ENCODE measurements around the gene ENTPD2. TPM values are rescaled to one million over a fixed set of nuclear protein-coding genes. Genes with fewer than 3 reads are reported as not detected.

The ENTPD2 gene
- total RNA-seq, 1 experiment from 2014 or later: 8.3 TPM

DNA sequence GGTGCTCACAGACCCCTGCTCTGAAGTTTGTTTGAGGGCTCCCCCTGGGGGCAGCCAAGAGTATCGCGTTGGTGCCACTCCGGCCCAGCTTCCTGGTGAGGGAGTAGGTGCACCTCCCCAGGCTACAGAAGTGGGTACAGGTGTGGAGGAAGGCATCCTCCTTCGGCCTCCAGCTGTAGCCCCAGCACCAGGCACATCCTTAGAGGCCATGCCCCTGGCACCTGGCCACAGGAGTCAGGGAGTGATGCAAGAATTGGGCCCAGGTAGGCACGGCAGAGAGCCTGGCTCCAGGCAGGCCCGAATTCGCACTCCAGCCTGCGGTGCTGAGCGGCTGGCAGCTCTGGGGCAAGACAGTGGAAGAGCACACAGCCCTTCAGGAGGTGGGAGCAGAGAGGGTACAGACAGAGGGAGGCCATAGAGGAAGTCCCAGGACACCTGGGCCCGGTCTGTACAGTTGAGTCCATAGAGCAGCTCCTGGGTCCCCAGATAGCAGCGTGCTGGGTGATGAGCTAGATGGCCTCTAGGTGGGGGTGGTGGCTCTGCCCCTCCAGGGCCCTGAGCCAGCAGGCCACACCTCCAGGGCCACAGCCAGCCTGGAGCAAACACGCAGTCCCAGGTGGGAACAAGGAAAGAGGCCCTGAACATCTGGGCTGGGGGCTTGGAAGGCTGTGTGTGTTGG, 14.1 kb upstream of the ENTPD2 start (continued):
- TF ChIP-seq E2F4 (CRISPR knock-in tag; IDR thresholded peaks at IDR 0.05; ENCODE audit: borderline replicate concordance, low read depth) (no peak), MAX (CRISPR knock-in tag; IDR thresholded peaks at IDR 0.05) (no peak; the same call in 1 of the 2 replicates), ZNF671 (CRISPR knock-in tag; IDR thresholded peaks at IDR 0.05) (no peak), JAZF1 (CRISPR knock-in tag; IDR thresholded peaks at IDR 0.05) (no peak), MYBL2 (CRISPR knock-in tag; IDR thresholded peaks at IDR 0.05) (no peak), CREB1 (CRISPR knock-in tag; IDR thresholded peaks at IDR 0.05) (no peak), ZNF281 (CRISPR knock-in tag; IDR thresholded peaks at IDR 0.05) (no peak), ZNF423 (CRISPR knock-in tag; IDR thresholded peaks at IDR 0.05) (peak; percentile 84), ATF3 (CRISPR knock-in tag; conservative IDR thresholded peaks at IDR 0.05) (no peak), PRRX2 (CRISPR knock-in tag; IDR thresholded peaks at IDR 0.05) (no peak)
- TF ChIP-seq, protein P1, sequence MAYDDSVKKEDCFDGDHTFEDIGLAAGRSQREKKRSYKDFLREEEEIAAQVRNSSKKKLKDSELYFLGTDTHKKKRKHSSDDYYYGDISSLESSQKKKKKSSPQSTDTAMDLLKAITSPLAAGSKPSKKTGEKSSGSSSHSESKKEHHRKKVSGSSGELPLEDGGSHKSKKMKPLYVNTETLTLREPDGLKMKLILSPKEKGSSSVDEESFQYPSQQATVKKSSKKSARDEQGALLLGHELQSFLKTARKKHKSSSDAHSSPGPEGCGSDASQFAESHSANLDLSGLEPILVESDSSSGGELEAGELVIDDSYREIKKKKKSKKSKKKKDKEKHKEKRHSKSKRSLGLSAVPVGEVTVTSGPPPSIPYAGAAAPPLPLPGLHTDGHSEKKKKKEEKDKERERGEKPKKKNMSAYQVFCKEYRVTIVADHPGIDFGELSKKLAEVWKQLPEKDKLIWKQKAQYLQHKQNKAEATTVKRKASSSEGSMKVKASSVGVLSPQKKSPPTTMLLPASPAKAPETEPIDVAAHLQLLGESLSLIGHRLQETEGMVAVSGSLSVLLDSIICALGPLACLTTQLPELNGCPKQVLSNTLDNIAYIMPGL (CRISPR knock-in tag; IDR thresholded peaks at IDR 0.05): no peak

GRCh38 chr9:137066096-137066861, 12.4 kb upstream of the ENTPD2 start:
- TF ChIP-seq ZNF138 (CRISPR knock-in tag; conservative IDR thresholded peaks at IDR 0.05) (no peak), PRRX2 (CRISPR knock-in tag; IDR thresholded peaks at IDR 0.05) (no peak), ZBTB21 (CRISPR knock-in tag; IDR thresholded peaks at IDR 0.05; ENCODE audit: borderline replicate concordance) (no peak), ZNF416 (CRISPR knock-in tag; IDR thresholded peaks at IDR 0.05) (no peak), CBFB (CRISPR knock-in tag; IDR thresholded peaks at IDR 0.05; ENCODE audit: low read depth) (no peak), TEAD4 (CRISPR knock-in tag; IDR thresholded peaks at IDR 0.05) (no peak), ZNF121 (CRISPR knock-in tag; IDR thresholded peaks at IDR 0.05) (no peak), ZNF396 (CRISPR knock-in tag; IDR thresholded peaks at IDR 0.05; ENCODE audit: borderline replicate concordance) (no peak), CREB1 (CRISPR knock-in tag; IDR thresholded peaks at IDR 0.05) (no peak)
- TF ChIP-seq, protein P2, sequence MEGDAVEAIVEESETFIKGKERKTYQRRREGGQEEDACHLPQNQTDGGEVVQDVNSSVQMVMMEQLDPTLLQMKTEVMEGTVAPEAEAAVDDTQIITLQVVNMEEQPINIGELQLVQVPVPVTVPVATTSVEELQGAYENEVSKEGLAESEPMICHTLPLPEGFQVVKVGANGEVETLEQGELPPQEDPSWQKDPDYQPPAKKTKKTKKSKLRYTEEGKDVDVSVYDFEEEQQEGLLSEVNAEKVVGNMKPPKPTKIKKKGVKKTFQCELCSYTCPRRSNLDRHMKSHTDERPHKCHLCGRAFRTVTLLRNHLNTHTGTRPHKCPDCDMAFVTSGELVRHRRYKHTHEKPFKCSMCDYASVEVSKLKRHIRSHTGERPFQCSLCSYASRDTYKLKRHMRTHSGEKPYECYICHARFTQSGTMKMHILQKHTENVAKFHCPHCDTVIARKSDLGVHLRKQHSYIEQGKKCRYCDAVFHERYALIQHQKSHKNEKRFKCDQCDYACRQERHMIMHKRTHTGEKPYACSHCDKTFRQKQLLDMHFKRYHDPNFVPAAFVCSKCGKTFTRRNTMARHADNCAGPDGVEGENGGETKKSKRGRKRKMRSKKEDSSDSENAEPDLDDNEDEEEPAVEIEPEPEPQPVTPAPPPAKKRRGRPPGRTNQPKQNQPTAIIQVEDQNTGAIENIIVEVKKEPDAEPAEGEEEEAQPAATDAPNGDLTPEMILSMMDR (IDR thresholded peaks at IDR 0.05): no peak; the same call in 1 of the 2 replicates
- TF ChIP-seq, protein P3, sequence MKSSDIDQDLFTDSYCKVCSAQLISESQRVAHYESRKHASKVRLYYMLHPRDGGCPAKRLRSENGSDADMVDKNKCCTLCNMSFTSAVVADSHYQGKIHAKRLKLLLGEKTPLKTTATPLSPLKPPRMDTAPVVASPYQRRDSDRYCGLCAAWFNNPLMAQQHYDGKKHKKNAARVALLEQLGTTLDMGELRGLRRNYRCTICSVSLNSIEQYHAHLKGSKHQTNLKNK (CRISPR knock-in tag; IDR thresholded peaks at IDR 0.05): no peak
- Mint-ChIP-seq H3K4me3 (no peak overlapping the region), H3K4me1 (peaks cover 17% of the 10 kb centered on the region), H3K27ac (no peak overlapping the region), H3K27me3 (ENCODE audit: low read depth) (peaks cover 3% of the 10 kb centered on the region; the same call in 1 of the 2 replicates), H3K36me3 (peaks cover 3% of the 10 kb centered on the region), H3K9me3 (no peaks in the 10 kb centered on the region)
- ATAC-seq (no peak), DNase-seq (ENCODE audit: low spot score) (no peak)
- POLR2A ChIA-PET: interaction anchor here (0.9 to 1.0 kb wide), 2 partner anchors 20 to 21 kb away, joined by 3 read pairs; partner anchors contain the start of gene MAN1B1
- CTCF ChIA-PET: interaction anchor here (0.7 to 10.4 kb wide), 10 partner anchors 10 to 171 kb away, joined by 3 to 240 read pairs (median 20); partner anchors contain the start of genes ENTPD2, MAN1B1 and SSNA1
